NCI-H2196 (cell line): ENCODE measurements around the gene CSTPP1.
"Not testable (repeated sequence)": the region's sequence is repeated elsewhere in the genome, so short reads cannot be mapped to it uniquely, and the experiment has no call there.

ENCODE experiments used
- DNase-seq: peaks from one replicate; lab custom pipeline; 2025; ENCODE audit not compliant: unreplicated experiment; lab: John Stamatoyannopoulos, UW

CSTPP1 gene

DNA sequence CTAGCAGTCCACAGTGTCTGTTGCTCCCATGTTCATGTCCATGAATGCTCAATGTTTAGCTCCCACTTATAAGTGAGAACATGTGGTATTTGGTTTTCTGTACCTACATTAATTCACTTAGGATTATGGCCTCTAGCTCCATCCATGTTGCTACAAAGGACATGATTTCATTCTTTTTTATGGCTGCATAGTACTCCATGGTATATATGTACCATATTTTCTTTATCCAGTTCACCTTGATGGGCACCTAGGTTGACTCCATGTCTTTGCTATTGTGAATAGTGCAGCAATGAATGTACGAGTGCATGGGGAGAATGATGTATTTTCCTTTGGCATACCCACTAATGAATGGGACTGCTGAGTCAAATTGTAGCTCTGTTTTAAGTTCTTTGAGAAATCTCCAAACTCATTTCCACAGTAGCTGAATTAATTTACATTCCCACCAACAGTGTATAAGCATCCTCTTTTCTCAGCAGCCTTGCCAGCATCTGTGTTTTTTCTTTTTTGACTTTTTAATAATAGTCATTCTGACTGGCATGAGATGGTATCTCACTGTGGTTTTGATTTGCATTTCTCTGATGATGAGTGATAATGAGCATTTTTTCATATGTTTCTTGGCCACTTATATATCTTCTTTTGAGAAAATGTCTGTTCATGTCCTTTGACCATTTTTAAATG is 53.4 kb downstream of the CSTPP1 start:
- not testable (repeated sequence) for DNase-seq

- DNase-seq, result no peak
Measured at GRCh38 chr11:46991391-46991790, 54.8 kb downstream of the CSTPP1 start.

GRCh38 chr11:46992386-46992785 is 55.8 kb downstream of the CSTPP1 start:
- DNase-seq, result not testable (repeated sequence)

DNA sequence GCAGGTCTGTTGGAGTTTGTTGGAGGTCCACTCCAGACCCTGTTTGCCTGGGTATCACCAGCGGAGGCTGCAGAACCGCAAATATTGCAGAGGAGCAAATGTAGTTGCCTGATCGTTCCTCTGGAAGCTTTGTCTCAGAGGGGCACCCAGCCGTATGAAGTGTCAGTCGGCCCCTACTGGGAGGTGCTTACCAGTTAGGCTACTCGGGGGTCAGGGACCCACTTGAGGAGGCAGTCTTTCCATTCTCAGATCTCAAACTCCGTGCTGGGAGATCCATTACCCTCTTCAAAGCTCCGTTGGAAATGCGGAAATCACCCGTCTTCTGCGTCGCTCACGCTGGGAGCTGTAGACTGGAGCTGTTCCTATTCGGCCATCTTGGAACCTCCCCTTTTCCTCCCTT is 61.2 kb downstream of the CSTPP1 start:
- not testable (repeated sequence) for DNase-seq

DNA sequence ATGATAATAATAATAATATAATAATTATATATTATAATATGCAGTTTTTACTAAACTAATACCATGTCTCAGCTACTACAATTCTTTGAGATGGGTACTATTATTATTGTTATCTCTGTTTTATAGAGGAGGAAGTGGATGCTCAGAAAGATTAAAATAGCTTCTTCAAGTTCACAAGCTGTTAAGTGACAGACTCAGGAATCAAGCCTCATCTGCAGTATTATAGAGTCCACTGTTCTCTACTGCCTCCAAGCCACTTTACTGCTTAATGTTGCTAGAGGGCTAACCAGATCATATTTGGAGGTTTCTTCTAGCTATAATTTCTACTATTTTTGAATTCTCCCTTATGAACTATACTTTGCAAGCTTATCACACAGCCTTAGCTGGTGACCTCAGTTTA is 62.7 kb downstream of the CSTPP1 start:
- no peak for DNase-seq

GRCh38 chr11:47000033-47000432 is 63.5 kb downstream of the CSTPP1 start:
- no peak for DNase-seq

GRCh38 chr11:47001781-47002181 is 65.2 kb downstream of the CSTPP1 start:
- DNase-seq, result no peak

- no peak for DNase-seq
Measured at GRCh38 chr11:47002390-47002789, 65.8 kb downstream of the CSTPP1 start.

- peak; percentile 44 for DNase-seq
Measured at GRCh38 chr11:47003180-47003877, 66.8 kb downstream of the CSTPP1 start.

- peak; percentile 83 for DNase-seq
Measured at GRCh38 chr11:47004595-47005033, 68.1 kb downstream of the CSTPP1 start.

- DNase-seq, result no peak
Measured at GRCh38 chr11:47005441-47005840, 68.9 kb downstream of the CSTPP1 start.

DNA sequence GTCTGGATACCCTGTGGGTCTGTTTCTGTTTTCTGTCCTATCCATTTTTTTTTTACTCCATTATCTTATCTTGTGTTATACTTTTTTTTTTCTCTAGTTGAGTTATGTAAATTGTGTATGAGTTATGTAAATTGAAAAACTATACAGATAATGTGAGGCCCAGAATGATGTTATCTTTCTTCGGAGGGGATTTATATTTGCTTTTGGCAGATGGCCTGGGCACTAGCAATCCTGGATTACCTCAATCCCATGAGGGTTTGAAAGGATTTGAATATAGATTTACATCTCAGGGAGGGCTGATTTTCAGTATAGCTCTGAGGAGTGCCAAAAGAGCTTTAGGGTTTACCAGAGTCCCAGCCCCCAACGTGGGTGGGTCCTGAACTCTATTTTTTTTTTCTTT is 71.0 kb downstream of the CSTPP1 start:
- DNase-seq, result no peak

GRCh38 chr11:47010179-47010578 is 73.6 kb downstream of the CSTPP1 start:
- no peak for DNase-seq

- DNase-seq, result no peak
Measured at GRCh38 chr11:47014097-47014496, 77.5 kb downstream of the CSTPP1 start.

DNA sequence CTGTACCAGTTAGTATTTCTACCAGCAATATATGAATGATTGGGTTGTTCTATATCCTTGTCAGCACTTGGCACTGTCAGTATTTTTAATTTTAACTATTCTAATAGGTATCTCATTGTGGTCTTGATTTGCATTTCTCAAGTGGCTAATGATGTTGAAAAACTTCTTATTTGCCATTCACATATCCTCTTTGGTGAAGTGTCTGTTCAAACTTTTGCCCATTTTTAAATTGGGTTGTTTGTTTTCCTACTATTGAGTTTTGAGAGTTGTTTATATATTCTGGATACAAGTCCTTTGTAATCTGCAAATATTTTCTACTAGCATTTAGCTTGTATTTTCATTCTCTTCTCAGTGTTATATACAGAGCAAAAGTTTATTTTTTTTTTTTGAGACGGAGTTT is 82.1 kb downstream of the CSTPP1 start:
- no peak for DNase-seq

DNA sequence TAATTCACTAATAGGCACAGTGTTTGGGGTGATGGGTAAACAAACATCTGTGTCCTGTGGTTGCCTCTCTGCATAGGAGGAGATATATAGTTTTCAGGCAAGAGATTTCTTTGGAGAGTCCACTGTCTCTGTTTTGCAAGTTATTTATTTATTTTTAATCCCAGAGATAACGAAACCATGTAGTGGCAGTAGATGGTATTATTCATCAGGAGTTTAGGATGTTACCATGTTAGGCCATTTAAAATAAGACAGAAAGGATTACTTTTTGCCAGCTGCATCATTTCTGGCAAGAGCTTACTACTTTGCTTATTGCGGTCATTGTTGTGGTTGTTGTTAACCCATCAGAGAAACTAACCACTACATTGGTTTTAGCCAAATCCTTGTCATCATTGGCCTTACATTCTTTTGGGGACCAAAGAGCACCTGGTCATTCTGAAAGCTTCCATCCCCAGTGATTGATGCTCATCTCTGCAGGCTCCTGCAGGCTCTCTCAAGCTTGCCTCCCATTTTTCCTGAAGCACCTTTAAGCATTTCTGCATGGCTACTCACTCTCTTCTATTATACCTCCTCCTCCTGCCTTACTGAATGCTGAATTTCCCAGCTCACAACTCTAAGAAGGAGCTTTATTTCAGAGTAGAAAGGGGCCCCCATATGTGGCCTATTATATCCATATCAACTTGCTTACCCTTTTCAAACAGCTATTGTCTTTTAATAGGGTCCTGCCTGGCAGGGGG is 84.4 kb downstream of the CSTPP1 start:
- no peak for DNase-seq

- DNase-seq, result no peak
Measured at GRCh38 chr11:47021527-47021818, 84.9 kb downstream of the CSTPP1 start.

DNA sequence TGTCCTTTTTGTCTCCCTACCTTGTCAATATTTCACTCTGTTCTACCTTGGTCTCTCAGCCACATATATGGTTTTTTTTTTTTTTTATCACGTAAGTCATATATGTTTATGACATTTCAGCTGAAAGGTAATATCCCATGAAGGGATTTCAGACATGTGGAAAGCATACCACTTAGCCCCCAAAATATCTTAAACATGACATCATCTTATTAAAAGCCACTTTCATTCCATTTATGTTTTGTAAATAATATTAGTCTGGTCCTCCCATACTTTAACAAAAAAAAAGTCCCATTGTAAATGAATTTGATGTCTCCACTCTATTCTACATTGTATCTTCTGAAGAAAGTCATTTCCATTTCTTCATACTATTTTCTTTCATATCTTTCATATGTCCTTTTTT is 85.4 kb downstream of the CSTPP1 start:
- no peak for DNase-seq

DNA sequence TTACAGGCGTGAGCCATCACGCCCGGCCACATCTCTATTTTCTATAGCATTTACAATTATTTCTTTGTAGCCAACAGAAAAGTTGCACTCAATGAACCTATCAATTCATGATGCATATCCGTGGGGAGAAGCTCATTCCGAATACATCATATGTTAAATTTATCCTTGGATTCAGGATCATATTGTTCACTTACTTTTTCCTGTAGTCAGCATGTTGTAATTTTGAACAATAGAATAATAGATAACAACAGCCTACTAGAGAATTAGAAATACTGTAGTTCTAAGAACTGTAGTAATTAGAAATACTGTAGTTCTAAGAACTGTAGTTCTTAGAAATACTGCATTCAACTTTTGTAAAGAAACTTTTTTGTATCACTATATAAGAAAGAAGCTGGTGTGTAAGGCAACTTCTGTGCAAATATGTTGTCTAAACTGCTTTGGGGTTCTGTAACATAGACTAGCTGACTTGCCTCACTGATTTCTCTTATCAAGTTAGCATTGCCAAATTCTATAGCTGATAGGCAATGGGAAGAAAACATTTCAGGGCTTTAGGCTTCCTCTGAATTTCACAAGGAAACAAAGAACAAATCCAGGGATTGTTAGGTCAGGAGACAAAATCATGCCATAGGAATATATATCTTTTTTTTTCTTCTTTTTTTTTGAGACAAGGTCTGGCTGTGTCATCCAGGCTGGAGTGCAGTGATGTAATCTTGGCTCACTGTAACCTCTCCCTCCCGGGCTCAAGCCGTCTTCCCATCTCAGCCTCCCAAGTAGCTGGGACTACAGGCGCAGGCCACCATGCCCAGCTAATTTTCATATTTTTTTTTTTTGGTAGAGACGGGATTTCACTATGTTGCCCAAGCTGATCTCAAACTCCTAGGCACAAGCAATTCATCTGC is 91.9 kb downstream of the CSTPP1 start:
- DNase-seq, result no peak

- no peak for DNase-seq
Measured at GRCh38 chr11:47033439-47033838, 96.9 kb downstream of the CSTPP1 start.

- no peak for DNase-seq
Measured at GRCh38 chr11:47034091-47034490, 97.5 kb downstream of the CSTPP1 start.
